Astrocyte of the cerebellum (primary cell): ENCODE measurements around the gene ACAP3.

Experiments used
- DNase-seq: peaks from one replicate; pipeline ENCODE4 v3.0.0-alpha.2; 2011; ENCODE audit warnings: low read depth
- H3K4me3 ChIP-seq: 2 replicates; pipeline ENCODE4 v1.5.1; 2011; ENCODE audit warnings: mild to moderate bottlenecking, low read depth, low read length, moderate library complexity
- CTCF ChIP-seq: IDR thresholded peaks from 2 replicates; pipeline ENCODE4 v1.5.1; 2012; ENCODE audit warnings: low read length, low read depth, moderate library complexity, mild to moderate bottlenecking; ENCODE audit errors: missing control alignments
- in situ Hi-C: cut with HindIII; loops from 2 replicates; pipeline ENCODE4 v1.10.0; 2017; ENCODE audit warnings: low sequenced_read_pairs

Gene ACAP3

GRCh38 chr1:1262071-1262470 lies 45.7 kb downstream of the ACAP3 start:
- H3K4me3 ChIP-seq = no peak overlapping the region
- DNase-seq = no peak
- TF ChIP-seq CTCF = no peak
- in situ Hi-C loops = no loop called here

- no peak for DNase-seq
- in situ Hi-C loops = no loop called here
- no peak overlapping the region for H3K4me3 ChIP-seq
- no peak for TF ChIP-seq CTCF
Observed at GRCh38 chr1:1260843-1261560, 46.7 kb downstream of the ACAP3 start.

GRCh38 chr1:1259951-1260600 lies 47.7 kb downstream of the ACAP3 start:
- DNase-seq = no peak
- no peak for TF ChIP-seq CTCF
- no peak overlapping the region for H3K4me3 ChIP-seq
- in situ Hi-C loops = no loop called here

GRCh38 chr1:1259540-1259939 lies 48.2 kb downstream of the ACAP3 start:
- in situ Hi-C loops = no loop called here
- DNase-seq = no peak
- no peak for TF ChIP-seq CTCF
- no peak overlapping the region for H3K4me3 ChIP-seq

GRCh38 chr1:1259119-1259488 lies 48.6 kb downstream of the ACAP3 start:
- in situ Hi-C loops = no loop called here
- no peak for DNase-seq
- TF ChIP-seq CTCF = no peak
- H3K4me3 ChIP-seq = no peak overlapping the region

- no peak for TF ChIP-seq CTCF
- DNase-seq = no peak
- H3K4me3 ChIP-seq = no peak overlapping the region
- in situ Hi-C loops = no loop called here
Observed at GRCh38 chr1:1256956-1257871, 50.5 kb downstream of the ACAP3 start.
